GM13977 (cell line): ENCODE results near the gene LHFPL6.

Experiments used
- DNase-seq: peaks from one replicate; pipeline ENCODE4 v3.0.0; 2012; ENCODE audit warnings: low spot score
- in situ Hi-C: fragments of 300-500 bp; cut with MboI; formaldehyde crosslinking; loops from one replicate; pipeline ENCODE4 v1.12.0; 2022; ENCODE audit warnings: low sequenced_read_pairs, low pct_unique_long_range_greater_than_20kb, mixed read lengths, inconsistent platforms; ENCODE audit not compliant: unreplicated experiment
- TF ChIP-seq, protein P1 (sequence below): IDR thresholded peaks from 2 replicates; pipeline ENCODE4 v1.5.1; 2012; ENCODE audit warnings: mild to moderate bottlenecking, control low read depth; ENCODE audit not compliant: insufficient read depth; ENCODE audit errors: extremely low read depth, missing control alignments

Gene LHFPL6

DNA sequence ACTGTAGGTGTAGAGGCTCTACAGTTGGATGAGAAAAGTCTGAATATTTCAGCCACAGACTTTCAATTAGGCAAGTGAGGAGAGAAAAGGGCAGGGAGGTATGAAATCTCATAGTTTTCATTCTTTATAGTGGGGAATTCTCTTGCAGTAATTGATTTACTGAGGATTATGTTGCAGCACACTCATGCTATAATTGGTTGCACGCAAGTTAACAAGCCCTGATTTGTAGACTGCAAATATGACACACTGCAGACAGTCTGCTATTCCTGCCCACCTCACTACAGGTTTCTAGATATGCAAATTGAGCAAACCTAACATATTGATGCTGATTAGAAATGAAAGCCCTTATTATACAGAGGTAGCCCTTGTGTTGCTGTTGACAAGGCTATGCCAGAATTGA, 139.4 kb downstream of the LHFPL6 start:
- no peak for DNase-seq
- in situ Hi-C loops, result no loop called here
- TF ChIP-seq, protein P1, sequence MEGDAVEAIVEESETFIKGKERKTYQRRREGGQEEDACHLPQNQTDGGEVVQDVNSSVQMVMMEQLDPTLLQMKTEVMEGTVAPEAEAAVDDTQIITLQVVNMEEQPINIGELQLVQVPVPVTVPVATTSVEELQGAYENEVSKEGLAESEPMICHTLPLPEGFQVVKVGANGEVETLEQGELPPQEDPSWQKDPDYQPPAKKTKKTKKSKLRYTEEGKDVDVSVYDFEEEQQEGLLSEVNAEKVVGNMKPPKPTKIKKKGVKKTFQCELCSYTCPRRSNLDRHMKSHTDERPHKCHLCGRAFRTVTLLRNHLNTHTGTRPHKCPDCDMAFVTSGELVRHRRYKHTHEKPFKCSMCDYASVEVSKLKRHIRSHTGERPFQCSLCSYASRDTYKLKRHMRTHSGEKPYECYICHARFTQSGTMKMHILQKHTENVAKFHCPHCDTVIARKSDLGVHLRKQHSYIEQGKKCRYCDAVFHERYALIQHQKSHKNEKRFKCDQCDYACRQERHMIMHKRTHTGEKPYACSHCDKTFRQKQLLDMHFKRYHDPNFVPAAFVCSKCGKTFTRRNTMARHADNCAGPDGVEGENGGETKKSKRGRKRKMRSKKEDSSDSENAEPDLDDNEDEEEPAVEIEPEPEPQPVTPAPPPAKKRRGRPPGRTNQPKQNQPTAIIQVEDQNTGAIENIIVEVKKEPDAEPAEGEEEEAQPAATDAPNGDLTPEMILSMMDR, result no peak

DNA sequence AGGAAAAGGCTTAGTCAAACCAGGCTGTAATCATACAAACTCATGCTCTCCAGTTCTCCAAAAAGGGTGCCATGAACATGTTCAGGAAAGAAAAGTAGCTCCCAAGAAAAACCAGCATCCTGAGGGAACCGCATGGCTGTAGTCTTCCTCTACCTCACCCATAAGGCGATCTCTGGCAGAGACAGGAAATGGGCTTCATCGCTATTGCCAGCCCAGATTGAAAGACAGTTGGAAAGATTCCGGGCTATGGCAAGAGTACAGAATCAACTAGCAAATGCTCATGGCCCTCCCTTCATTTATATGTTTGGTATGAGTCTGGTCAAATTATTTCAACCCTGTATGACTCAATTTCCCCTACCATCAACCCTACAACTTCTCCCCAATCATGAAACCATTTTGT, 140.1 kb downstream of the LHFPL6 start:
- TF ChIP-seq, protein P1, result no peak
- no peak for DNase-seq
- in situ Hi-C loops, result no loop called here

DNA sequence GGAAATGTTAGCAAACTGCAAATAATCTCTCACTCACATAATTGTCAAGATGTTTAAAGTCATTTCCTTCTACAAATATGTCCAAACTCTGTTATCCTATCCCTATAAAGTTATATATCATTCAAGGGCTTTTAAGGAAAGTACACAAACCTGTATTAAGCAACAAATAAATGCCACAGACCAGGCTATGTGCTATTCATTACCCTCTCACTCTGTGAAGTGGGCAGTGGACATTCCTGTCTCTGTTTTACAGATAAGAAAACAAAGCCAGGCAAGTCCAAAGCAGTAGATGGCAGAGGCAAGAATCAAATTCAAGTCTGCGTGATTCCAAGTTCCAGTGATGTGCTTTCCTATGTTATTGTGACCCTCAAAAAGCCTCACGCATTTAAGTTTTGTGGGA, 140.6 kb downstream of the LHFPL6 start:
- in situ Hi-C loops, result no loop called here
- TF ChIP-seq, protein P1, result no peak
- no peak for DNase-seq

DNA sequence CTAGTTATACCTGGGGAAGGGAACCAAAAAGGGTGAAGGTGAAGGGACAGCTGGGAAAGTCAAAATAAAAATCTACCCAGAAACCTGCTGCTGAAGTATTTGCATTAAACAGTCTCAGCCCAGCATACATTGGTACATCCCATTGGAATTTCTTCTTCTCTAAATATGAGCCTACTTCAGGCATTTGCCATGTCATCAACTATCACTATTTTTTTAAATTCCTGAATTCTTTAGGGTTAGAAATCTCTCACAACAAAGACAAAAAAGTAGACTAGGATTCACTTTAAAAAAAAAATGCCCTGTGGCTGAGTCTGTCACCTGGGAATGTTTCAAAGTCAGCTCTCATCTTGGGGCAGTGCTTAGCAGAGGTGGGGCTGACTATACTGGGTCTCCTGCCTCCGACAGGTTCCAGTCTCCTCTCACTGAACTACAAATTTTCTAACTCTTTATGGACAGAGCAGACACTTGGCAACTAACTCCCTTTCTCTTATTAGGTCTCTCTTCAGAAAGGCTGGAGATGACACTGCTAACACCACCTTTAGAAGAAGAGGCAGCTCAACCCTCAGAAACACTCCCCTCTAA, 141.2 kb downstream of the LHFPL6 start:
- in situ Hi-C loops, result no loop called here
- DNase-seq, result no peak
- TF ChIP-seq, protein P1, result no peak

DNA sequence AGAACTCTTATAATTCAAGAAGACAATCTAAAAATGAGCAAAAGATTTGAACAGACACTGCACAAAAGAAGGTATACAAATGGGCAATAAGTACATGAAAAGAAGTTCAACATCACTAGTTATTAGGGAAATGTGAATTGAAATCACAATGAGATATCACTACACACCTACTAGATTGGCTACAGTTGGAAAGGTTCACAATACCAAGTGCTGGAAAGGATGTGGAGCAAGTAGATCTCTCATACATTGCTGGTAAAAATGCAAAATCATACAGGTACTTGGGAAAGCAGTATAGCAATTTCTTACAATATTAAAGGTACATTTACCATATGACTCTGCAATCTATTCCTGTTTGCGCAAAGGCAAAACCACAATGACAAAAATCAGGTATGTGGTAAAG, 145.7 kb downstream of the LHFPL6 start:
- DNase-seq, result no peak
- in situ Hi-C loops, result no loop called here
- TF ChIP-seq, protein P1, result no peak

DNA sequence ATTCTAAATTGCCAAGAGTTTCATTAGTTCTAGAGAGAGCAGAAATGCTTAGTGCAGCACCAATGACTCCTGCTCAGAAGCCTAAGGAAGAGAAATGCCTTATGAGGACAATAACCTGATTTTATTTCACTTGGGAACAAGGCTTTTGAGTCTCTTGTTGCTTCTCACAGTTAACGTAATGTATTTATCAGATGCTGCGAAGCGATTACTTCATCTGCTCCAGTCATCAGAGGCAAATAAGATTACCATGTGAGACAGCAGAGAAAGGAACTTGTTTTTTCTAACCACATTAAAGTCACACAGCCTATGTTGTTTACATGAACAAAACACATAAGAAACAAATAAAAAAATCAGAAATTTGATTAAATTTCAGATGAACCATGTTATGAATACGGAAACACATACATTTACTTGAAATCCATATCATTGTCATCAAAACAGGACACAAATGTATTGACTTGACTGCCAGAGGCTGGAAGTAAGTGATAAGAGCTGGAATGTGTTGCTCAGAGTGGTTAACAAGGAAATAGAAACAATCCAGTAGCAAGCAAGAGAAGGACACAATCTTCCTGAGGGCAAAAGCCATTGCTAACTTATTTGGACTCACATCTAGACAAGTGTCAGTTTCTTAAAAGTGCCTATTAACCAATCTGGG, 147.3 kb downstream of the LHFPL6 start:
- in situ Hi-C loops, result no loop called here
- no peak for DNase-seq
- TF ChIP-seq, protein P1, result no peak
